HG02588 (cell line): ENCODE results near the gene ILKAP.

Source experiments
- ATAC-seq: cut with Tn5 transposase; IDR thresholded peaks from one replicate; pipeline ENCODE4 v1.9.1; 2021; ENCODE audit warnings: mild to moderate bottlenecking, moderate library complexity; ENCODE audit not compliant: unreplicated experiment

The ILKAP gene

GRCh38 chr2:238203094-238203972, at the start of gene ILKAP:
Gene ILKAP (minus strand): TSS chr2:238203695. CDS start chr2:238203553, 142 bp downstream.
- peak; percentile 95 for ATAC-seq

GRCh38 chr2:238252766-238253630, 49.5 kb upstream of the ILKAP start:
- no peak for ATAC-seq

- no peak for ATAC-seq
Measured at GRCh38 chr2:238251986-238252385, 48.5 kb upstream of the ILKAP start.

- ATAC-seq: no peak
Measured at GRCh38 chr2:238251331-238251730, 47.8 kb upstream of the ILKAP start.

GRCh38 chr2:238250896-238251295, 47.4 kb upstream of the ILKAP start:
- no peak for ATAC-seq

GRCh38 chr2:238247841-238248453, 44.5 kb upstream of the ILKAP start:
- ATAC-seq: no peak

GRCh38 chr2:238247002-238247822, 43.7 kb upstream of the ILKAP start:
- ATAC-seq: no peak

- ATAC-seq: no peak
Measured at GRCh38 chr2:238244151-238244550, 40.7 kb upstream of the ILKAP start.

- no peak for ATAC-seq
Measured at GRCh38 chr2:238243496-238244076, 40.1 kb upstream of the ILKAP start.

GRCh38 chr2:238242731-238243495, 39.4 kb upstream of the ILKAP start:
- no peak for ATAC-seq

GRCh38 chr2:238241970-238242369, 38.5 kb upstream of the ILKAP start:
- ATAC-seq: no peak

GRCh38 chr2:238240757-238241711, 37.5 kb upstream of the ILKAP start:
- no peak for ATAC-seq

GRCh38 chr2:238239863-238240756, 36.6 kb upstream of the ILKAP start, which contains the start of gene HES6:
Gene HES6 (minus strand): TSS chr2:238240038. CDS start chr2:238239905, 133 bp downstream.
- peak; percentile 87 for ATAC-seq

- ATAC-seq: peak; percentile 4
Measured at GRCh38 chr2:238239543-238239862, 36.0 kb upstream of the ILKAP start.

GRCh38 chr2:238238766-238239542, 35.5 kb upstream of the ILKAP start:
- no peak for ATAC-seq

- ATAC-seq: no peak
Measured at GRCh38 chr2:238238311-238238765, 34.8 kb upstream of the ILKAP start.
